ENCODE results near the gene PTPRN2.

PTPRN2 gene

GRCh38 chr7:157994319-157994718 is 593.3 kb downstream of the PTPRN2 start:
- Histone ChIP-seq H3K23ac (ENCODE audit: low read depth, low read length, poor library complexity) (no peak overlapping the region), H3K9me3 (replicated peaks in 1 of 2; ENCODE audit: control insufficient read depth in 2 of 2, insufficient read depth in 1 of 2, low read depth in 1 of 2, low read length in 2 of 2) (no peaks in the 10 kb centered on the region), H3K27ac (replicated peaks; ENCODE audit: low read length) (no peak overlapping the region), H3K79me1 (ENCODE audit: low read depth, low read length) (no peaks in the 10 kb centered on the region), H2BK12ac (ENCODE audit: low read length) (peak overlapping the region; percentile 18), H2BK5ac (ENCODE audit: low read length) (no peak overlapping the region), H3K4me3 (ENCODE audit: low read length in 2 of 2) (no peak overlapping the region), H3K4me2 (ENCODE audit: insufficient read depth, low read length, poor library complexity, severe bottlenecking) (no peak overlapping the region), H2AFZ (ENCODE audit: low read length) (no peak overlapping the region), H3K27me3 (ENCODE audit: control insufficient read depth in 3 of 3, insufficient read depth in 3 of 3, low read depth in 1 of 3, low read length in 3 of 3) (peaks cover 0 to 7% (median 0%) of the 10 kb centered on the region in 3 experiments), H2BK15ac (ENCODE audit: low read length) (no peak overlapping the region), H3K36me3 (replicated peaks in 1 of 2; ENCODE audit: control insufficient read depth in 2 of 2, insufficient read depth in 2 of 2, low read length in 2 of 2) (no peaks in the 10 kb centered on the region), H3K4ac (ENCODE audit: low read length) (no peak overlapping the region), H3K4me1 (ENCODE audit: control insufficient read depth in 2 of 2, insufficient read depth in 1 of 2, low read depth in 1 of 2, low read length in 2 of 2) (peaks cover 0 to 6% of the 10 kb centered on the region in 2 donors), H3K9ac (ENCODE audit: low read depth, low read length, poor library complexity) (no peak overlapping the region), H2AK5ac (ENCODE audit: low read depth, low read length) (no peak overlapping the region), H2BK120ac (ENCODE audit: low read depth, low read length) (no peak overlapping the region), H4K91ac (ENCODE audit: low read depth, low read length, poor library complexity) (no peak overlapping the region), H3K18ac (ENCODE audit: low read length) (no peak overlapping the region), H3K14ac (ENCODE audit: low read length) (no peak overlapping the region), H4K8ac (ENCODE audit: low read depth, low read length) (no peak overlapping the region)
- no CpG with 5 or more reads among the region's 14 CpGs for WGBS, 2 donors (ENCODE audit: extremely low coverage in 2 of 2, insufficient read length in 2 of 2, insufficient replicate concordance in 1 of 2)
- no peak for DNase-seq (ENCODE audit: low spot score)

DNA sequence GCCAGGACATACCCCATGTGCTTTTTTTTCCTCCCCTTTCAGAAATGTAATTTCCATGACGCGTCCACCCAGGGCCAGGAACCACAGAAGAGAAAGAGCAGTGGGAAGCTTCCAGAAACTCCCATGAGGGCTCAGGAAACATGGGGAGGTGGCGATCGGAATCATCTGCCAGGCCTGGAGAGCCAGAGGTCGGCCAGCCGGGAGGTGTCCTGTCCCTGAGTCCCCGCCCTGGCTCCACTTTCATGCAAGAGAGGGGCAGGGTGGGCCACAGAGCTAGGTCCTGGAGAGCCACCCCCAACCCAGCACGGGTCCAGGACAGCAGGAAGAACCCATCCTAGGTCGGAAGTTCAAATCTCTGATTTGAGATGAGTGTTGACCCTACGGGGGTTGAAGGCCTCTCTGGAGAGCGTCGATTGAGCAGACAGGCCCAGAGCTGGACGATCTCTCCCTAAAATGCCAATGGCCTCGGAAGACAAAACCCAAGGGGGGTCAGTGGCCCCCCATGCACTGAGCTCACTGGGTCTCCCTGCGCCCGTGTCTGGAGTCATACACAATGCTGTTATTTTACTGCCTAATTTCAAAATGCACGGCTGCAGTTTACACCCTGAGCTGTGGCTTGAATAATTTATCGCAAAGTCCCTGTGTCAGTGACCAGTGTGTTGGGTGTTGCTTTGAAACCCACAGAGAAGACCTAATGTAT is 594.1 kb downstream of the PTPRN2 start:
- Histone ChIP-seq H4K91ac (ENCODE audit: low read depth, low read length, poor library complexity) (no peak overlapping the region), H3K4ac (ENCODE audit: low read length) (no peak overlapping the region), H2AK5ac (ENCODE audit: low read depth, low read length) (peak overlapping the region; percentile 83), H3K14ac (ENCODE audit: low read length) (no peak overlapping the region), H2BK12ac (ENCODE audit: low read length) (no peak overlapping the region), H3K27ac (replicated peaks; ENCODE audit: low read length) (no peak overlapping the region), H3K23ac (ENCODE audit: low read depth, low read length, poor library complexity) (no peak overlapping the region), H3K27me3 (ENCODE audit: control insufficient read depth in 3 of 3, insufficient read depth in 3 of 3, low read depth in 1 of 3, low read length in 3 of 3) (peaks cover 0 to 6% (median 0%) of the 10 kb centered on the region in 3 experiments), H3K18ac (ENCODE audit: low read length) (no peak overlapping the region), H3K4me3 (ENCODE audit: low read length in 2 of 2) (no peak overlapping the region), H3K9me3 (replicated peaks in 1 of 2; ENCODE audit: control insufficient read depth in 2 of 2, insufficient read depth in 1 of 2, low read depth in 1 of 2, low read length in 2 of 2) (no peaks in the 10 kb centered on the region), H3K79me1 (ENCODE audit: low read depth, low read length) (no peaks in the 10 kb centered on the region), H2BK120ac (ENCODE audit: low read depth, low read length) (no peak overlapping the region), H3K4me2 (ENCODE audit: insufficient read depth, low read length, poor library complexity, severe bottlenecking) (no peak overlapping the region), H3K9ac (ENCODE audit: low read depth, low read length, poor library complexity) (no peak overlapping the region), H2AFZ (ENCODE audit: low read length) (no peak overlapping the region), H2BK15ac (ENCODE audit: low read length) (no peak overlapping the region), H2BK5ac (ENCODE audit: low read length) (no peak overlapping the region), H3K36me3 (replicated peaks in 1 of 2; ENCODE audit: control insufficient read depth in 2 of 2, insufficient read depth in 2 of 2, low read length in 2 of 2) (no peaks in the 10 kb centered on the region), H4K8ac (ENCODE audit: low read depth, low read length) (no peak overlapping the region), H3K4me1 (ENCODE audit: control insufficient read depth in 2 of 2, insufficient read depth in 1 of 2, low read depth in 1 of 2, low read length in 2 of 2) (peaks cover 0 to 6% of the 10 kb centered on the region in 2 donors)
- no peak for DNase-seq (ENCODE audit: low spot score)
- no CpG with 5 or more reads among the region's 18 CpGs for WGBS, 2 donors (ENCODE audit: extremely low coverage in 2 of 2, insufficient read length in 2 of 2, insufficient replicate concordance in 1 of 2)

DNA sequence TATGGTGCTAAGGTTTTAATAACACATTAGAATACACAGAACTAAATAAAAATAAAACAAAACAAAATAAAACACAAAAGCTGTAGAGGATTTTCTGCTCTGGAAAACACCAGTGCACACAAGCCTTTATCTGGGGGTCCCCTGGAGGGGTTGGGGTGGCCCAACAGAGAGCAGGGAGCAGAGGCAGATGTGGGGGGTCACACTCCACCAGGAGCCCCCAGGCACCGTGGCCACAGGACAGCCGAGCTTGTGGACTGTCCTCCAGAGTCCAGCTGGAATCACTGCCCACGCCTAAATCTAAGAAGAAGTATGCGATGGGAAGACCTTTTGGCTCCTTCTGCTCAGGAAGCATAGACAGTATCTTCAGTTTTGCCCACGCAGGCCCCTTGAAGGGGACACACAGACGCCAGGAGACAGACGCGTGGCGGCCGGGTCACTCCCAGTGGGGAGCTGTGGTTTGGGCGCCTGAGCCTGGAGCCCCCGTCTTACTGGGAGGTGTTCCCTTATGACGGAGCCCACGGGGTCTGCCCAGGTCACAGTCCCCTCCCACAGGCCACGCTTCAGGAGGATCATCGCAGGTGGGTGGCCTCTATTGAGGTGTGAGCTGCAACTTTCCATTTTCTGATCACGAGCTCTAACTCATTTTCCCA is 595.0 kb downstream of the PTPRN2 start:
- H3K4me3 ChIP-seq (ENCODE audit: low read length in 2 of 2) = no peak overlapping the region
- H2BK5ac ChIP-seq (ENCODE audit: low read length) = no peak overlapping the region
- H3K27ac ChIP-seq (replicated peaks; ENCODE audit: low read length) = no peak overlapping the region
- H3K4me2 ChIP-seq (ENCODE audit: insufficient read depth, low read length, poor library complexity, severe bottlenecking) = no peak overlapping the region
- no peak overlapping the region for H3K14ac ChIP-seq (ENCODE audit: low read length)
- no peak overlapping the region for H4K91ac ChIP-seq (ENCODE audit: low read depth, low read length, poor library complexity)
- H2AK5ac ChIP-seq (ENCODE audit: low read depth, low read length) = peak overlapping the region; percentile 81
- H3K9me3 ChIP-seq (replicated peaks in 1 of 2; ENCODE audit: control insufficient read depth in 2 of 2, insufficient read depth in 1 of 2, low read depth in 1 of 2, low read length in 2 of 2) = no peaks in the 10 kb centered on the region
- H2BK120ac ChIP-seq (ENCODE audit: low read depth, low read length) = no peak overlapping the region
- no peak overlapping the region for H2BK15ac ChIP-seq (ENCODE audit: low read length)
- H2BK12ac ChIP-seq (ENCODE audit: low read length) = no peak overlapping the region
- H3K23ac ChIP-seq (ENCODE audit: low read depth, low read length, poor library complexity) = no peak overlapping the region
- no peak overlapping the region for H3K9ac ChIP-seq (ENCODE audit: low read depth, low read length, poor library complexity)
- no peak overlapping the region for H2AFZ ChIP-seq (ENCODE audit: low read length)
- DNase-seq (ENCODE audit: low spot score) = no peak
- WGBS, 2 donors (ENCODE audit: extremely low coverage in 2 of 2, insufficient read length in 2 of 2, insufficient replicate concordance in 1 of 2) = no CpG with 5 or more reads among the region's 17 CpGs
- H3K4ac ChIP-seq (ENCODE audit: low read length) = no peak overlapping the region
- no peak overlapping the region for H4K8ac ChIP-seq (ENCODE audit: low read depth, low read length)
- no peaks in the 10 kb centered on the region for H3K79me1 ChIP-seq (ENCODE audit: low read depth, low read length)
- no peaks in the 10 kb centered on the region for H3K36me3 ChIP-seq (replicated peaks in 1 of 2; ENCODE audit: control insufficient read depth in 2 of 2, insufficient read depth in 2 of 2, low read length in 2 of 2)
- peak overlapping the region; percentile 27 for H3K18ac ChIP-seq (ENCODE audit: low read length)
- peaks cover 0 to 10% of the 10 kb centered on the region in 2 donors for H3K4me1 ChIP-seq (ENCODE audit: control insufficient read depth in 2 of 2, insufficient read depth in 1 of 2, low read depth in 1 of 2, low read length in 2 of 2)
- peaks cover 0 to 6% (median 0%) of the 10 kb centered on the region in 3 experiments for H3K27me3 ChIP-seq (ENCODE audit: control insufficient read depth in 3 of 3, insufficient read depth in 3 of 3, low read depth in 1 of 3, low read length in 3 of 3)

- Histone ChIP-seq H2AFZ (ENCODE audit: low read length) (no peak overlapping the region), H3K9me3 (replicated peaks in 1 of 2; ENCODE audit: control insufficient read depth in 2 of 2, insufficient read depth in 1 of 2, low read depth in 1 of 2, low read length in 2 of 2) (no peaks in the 10 kb centered on the region), H3K27me3 (ENCODE audit: control insufficient read depth in 3 of 3, insufficient read depth in 3 of 3, low read depth in 1 of 3, low read length in 3 of 3) (peaks cover 0 to 6% (median 0%) of the 10 kb centered on the region in 3 experiments), H2BK120ac (ENCODE audit: low read depth, low read length) (no peak overlapping the region), H4K91ac (ENCODE audit: low read depth, low read length, poor library complexity) (no peak overlapping the region), H3K27ac (replicated peaks; ENCODE audit: low read length) (no peak overlapping the region), H2BK15ac (ENCODE audit: low read length) (peak overlapping the region; percentile 7), H2AK5ac (ENCODE audit: low read depth, low read length) (no peak overlapping the region), H3K9ac (ENCODE audit: low read depth, low read length, poor library complexity) (no peak overlapping the region), H3K4ac (ENCODE audit: low read length) (no peak overlapping the region), H2BK12ac (ENCODE audit: low read length) (no peak overlapping the region), H2BK5ac (ENCODE audit: low read length) (no peak overlapping the region), H4K8ac (ENCODE audit: low read depth, low read length) (no peak overlapping the region), H3K4me3 (ENCODE audit: low read length in 2 of 2) (no peak overlapping the region), H3K18ac (ENCODE audit: low read length) (no peak overlapping the region), H3K36me3 (replicated peaks in 1 of 2; ENCODE audit: control insufficient read depth in 2 of 2, insufficient read depth in 2 of 2, low read length in 2 of 2) (no peaks in the 10 kb centered on the region), H3K23ac (ENCODE audit: low read depth, low read length, poor library complexity) (no peak overlapping the region), H3K14ac (ENCODE audit: low read length) (no peak overlapping the region), H3K4me2 (ENCODE audit: insufficient read depth, low read length, poor library complexity, severe bottlenecking) (no peak overlapping the region), H3K79me1 (ENCODE audit: low read depth, low read length) (peaks cover under 1% of the 10 kb centered on the region), H3K4me1 (ENCODE audit: control insufficient read depth in 2 of 2, insufficient read depth in 1 of 2, low read depth in 1 of 2, low read length in 2 of 2) (peaks cover 0 to 12% of the 10 kb centered on the region in 2 donors)
- DNase-seq (ENCODE audit: low spot score) = no peak
- whole genome bisulfite sequencing, 2 donors (ENCODE audit: extremely low coverage in 2 of 2, insufficient read length in 2 of 2, insufficient replicate concordance in 1 of 2) = no CpG with 5 or more reads among the region's 11 CpGs
These were observed 595.9 kb downstream of the PTPRN2 start for GRCh38 chr7:157991761-157992160.
